Activated CD8-positive, alpha-beta memory T cell treated with anti-CD3 and anti-CD28 coated beads, Interleukin-2, amount 50 U/mL, for 4 hours (primary cell): Measurements from ENCODE around the gene SUCLG1.
"Not testable (repeated sequence)": the region's sequence is repeated elsewhere in the genome, so short reads cannot be mapped to it uniquely, and the experiment has no call there.

ENCODE experiments used
- DNase-seq: peaks from one replicate; pipeline ENCODE4 v3.0.0-alpha.2; 2020

The SUCLG1 gene

DNA sequence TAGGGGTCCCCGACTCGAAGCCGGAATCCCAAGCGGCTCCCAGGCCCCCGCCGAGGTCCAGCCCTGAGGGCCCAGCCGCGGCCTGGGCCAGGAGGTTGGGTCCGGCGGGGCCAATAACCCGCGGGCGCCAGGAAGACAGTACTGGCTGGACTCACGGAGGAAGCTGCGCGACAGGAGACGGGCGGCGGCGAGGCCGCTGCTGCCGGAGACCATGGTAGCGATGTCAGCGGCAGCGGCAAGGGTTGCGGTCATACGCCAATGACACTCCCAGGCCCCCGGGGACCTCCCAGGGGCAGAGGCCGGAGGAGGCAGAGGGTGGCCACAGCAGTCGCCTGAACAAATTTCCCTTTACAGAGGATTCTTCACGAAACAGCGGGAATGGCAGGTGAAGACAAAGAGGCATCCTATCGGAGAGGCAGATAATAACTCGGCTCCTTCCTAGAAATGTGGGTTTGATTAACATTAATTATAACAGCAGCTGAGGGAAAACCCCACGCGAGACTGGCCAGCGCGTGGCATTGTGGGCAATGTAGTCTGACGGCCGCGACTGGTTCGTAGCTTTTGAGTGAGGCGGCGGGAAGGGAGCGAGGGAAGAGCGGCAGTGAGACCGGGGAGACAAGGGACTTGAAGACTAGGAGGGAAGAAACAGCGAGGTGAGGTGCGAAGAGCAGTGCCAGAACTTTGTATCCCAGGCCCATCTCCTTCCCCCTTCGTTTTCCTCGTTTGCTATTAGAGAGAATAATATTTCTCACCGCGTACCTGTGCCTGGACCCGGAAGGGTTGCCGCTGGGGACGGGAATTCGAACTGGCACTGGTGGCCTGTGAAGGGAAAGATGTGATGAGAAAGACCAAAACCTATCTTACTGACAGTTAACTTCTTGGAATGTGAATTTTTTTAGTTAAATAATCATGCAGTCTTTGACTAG, at the start of gene SUCLG1:
TSS of gene SUCLG1 (minus strand) at position 263 of the 926 bp plus-strand sequence. CDS start at position 252, 11 bp downstream.
- DNase-seq = peak; percentile 84

DNA sequence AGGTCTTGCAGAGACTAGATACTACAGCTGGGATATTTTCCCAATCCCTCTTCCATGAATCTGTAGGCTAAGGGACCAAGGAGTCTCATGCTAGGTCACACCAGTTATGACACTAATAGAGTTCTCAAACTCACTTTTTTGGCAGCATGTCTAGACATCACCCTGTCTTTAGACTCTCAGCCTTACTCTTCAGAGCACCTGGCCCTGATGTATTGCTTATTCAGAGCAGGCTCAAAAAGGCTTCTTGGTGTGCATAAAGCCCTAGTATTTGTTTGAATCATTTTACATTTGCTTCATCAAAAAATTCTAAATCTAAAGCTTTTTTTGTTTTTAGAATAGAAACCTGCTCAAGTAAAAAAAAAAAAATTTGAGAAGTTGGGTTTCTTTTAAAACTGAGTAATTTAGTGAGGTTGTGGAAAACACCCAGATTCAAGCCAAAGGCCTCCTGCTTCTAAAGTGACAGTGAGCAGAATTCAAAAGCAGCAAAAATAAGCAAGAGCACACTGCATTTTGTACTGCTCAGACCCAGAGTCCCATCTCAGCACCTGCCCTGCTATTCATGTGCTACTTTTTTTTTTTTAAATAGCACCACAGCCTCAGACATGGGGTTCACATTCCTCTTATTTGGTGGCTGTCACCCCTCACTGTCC, 39.2 kb upstream of the SUCLG1 start:
- no peak for DNase-seq

DNA sequence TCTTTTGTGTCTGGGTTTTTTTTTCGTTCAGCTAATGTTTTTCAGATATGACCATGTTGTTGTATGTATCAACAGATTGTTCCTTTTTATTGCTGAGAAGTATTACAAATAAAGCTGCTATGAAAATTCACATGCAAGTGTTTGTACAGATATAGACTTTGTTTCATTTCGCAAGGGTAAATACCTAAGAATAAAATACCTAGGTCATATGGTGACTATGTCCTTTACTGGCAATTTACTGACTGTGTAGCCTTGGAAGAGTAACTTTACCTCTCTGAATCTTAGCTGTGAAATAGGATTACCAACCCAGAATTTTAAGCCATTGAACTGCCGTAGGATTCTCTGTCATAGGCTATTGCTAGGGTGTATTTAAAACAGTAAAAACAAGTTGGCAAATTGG, 38.2 kb upstream of the SUCLG1 start:
- no peak for DNase-seq

DNA sequence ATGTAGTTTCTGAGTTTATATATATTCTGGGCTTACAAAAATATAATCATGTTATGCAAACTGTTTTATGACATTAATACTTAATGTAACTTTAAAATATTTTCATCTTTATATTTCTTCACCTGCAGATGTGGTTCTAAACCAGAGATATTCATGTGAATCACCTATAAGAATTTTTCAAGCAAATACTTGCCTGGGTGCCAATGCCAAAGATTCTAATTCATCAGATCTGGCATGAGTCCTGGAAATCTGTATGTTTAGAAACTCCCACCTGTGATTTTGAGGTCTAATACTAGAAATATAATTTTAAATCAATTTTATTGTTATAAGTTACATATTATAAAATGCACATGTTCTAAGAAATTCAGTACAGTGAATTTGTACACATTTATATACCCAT, 37.3 kb upstream of the SUCLG1 start:
- no peak for DNase-seq

DNA sequence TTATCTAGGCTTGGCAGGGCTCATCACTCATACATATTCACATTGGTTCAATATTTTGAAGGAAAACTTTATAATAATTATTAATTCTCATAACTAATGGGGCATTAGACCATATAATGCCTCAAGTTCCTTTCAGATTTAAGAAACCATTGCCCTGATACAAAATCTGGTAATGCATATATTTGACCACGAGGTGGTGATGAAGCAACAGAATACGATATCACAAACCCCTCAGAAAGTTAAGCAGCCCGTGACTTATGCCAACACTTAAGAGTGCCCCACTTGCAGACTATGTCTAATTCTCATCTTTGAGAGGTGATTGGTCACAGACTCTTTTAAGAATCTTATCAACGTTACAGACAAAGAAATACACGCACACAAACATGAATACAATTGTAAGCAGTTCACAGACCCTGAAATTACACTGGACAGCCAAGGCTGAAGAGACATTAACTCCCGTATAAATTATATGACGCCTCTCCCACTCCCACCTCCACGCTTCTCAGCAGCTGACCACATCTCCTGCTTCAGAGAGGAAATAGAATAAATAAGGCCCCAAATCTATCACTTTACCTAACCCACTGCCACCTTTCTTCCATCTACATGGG, 36.6 kb upstream of the SUCLG1 start:
- DNase-seq = no peak

DNA sequence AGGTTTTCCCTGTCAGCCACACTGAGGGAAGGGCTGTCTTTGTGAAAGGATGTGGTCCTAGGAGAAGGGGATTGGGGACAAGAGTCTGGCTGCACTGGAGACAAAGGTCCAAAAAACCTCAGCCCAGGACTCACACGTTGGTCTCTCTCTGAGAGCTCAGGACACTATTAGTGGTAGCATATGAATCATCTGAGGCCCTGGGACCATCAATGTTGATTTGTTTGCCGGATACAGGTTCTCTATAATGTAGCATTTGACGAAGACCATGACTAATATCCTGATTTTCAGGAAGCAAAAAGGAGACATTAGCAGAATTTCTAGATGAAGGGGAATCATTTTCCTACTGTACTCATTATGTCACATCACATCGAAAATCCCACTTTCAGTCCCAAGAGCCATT, 35.0 kb upstream of the SUCLG1 start:
- no peak for DNase-seq

DNA sequence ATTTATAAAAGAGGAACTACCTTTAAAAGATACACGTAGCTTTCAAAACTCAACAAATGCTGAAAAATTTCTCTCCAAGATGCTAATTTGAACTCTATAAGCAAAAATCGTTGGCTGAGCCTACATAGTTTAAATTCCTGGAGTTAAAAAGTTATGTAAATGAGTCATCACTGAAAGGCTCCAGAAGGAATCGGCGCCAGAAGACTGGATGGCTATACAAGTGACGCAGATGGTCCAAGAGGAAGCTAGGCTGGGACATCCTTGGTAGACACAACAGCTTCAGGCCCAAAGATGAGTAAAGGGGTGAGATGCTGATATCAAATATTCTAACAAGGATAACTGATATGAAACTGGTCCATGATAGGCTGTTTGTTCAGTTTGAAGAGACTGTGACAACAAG, 34.4 kb upstream of the SUCLG1 start:
- no peak for DNase-seq

DNA sequence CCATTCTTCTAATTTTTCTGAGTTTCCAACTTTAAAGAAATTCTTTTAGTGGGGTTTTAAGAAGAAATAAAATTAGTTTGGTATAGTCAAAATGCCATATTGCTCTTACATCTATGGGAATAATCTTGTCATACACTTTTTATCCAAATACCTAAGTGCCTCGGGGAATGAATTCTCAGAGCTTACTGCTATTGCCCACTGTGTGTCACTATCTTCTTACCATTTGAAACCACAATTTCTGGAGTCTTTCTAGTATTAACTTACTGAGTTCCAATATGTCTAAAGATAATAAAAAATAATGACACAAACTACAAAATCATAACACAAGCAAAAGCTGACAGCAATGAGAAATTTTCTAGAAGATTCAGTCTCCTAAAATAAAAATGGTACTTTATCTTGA, 33.5 kb upstream of the SUCLG1 start:
- no peak for DNase-seq

DNA sequence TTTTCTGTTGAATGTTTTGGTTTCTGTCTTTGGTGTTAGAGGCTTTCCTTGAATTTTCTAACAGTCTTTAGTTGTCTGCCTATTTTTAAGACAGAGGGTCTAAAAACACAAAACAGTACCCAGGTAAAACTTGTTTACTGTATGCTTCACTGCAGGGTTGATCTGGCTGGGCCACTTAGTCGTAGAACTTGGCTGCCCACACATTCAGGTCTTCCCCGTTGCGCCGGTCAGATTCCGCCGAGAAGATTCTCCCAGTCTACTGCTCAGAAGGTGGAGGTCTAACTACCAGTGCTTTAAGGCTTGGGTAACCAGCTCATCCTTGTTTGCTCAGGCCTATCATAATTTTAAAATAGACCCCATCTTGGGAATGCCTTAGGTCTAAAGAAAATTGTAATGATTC, 32.7 kb upstream of the SUCLG1 start:
- DNase-seq = no peak

DNA sequence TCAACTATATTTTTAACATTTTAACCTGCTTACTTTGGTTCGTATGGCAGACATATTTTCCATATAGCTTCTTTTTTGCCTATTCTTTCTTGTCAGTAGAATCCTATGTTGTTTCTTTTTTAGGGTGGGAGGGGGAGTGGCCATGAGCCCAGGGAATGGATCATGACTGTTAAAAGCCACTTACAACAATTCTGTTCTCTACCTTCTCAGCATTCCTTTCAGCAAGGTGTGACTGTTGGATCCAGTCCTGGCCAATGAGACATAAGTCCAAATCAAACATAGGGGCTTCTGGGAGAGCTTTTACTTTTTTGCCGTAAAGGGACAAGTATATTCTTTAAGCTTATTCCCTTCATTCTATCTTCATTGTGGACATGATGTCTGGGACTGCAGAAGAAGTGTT, 32.2 kb upstream of the SUCLG1 start:
- DNase-seq = no peak

DNA sequence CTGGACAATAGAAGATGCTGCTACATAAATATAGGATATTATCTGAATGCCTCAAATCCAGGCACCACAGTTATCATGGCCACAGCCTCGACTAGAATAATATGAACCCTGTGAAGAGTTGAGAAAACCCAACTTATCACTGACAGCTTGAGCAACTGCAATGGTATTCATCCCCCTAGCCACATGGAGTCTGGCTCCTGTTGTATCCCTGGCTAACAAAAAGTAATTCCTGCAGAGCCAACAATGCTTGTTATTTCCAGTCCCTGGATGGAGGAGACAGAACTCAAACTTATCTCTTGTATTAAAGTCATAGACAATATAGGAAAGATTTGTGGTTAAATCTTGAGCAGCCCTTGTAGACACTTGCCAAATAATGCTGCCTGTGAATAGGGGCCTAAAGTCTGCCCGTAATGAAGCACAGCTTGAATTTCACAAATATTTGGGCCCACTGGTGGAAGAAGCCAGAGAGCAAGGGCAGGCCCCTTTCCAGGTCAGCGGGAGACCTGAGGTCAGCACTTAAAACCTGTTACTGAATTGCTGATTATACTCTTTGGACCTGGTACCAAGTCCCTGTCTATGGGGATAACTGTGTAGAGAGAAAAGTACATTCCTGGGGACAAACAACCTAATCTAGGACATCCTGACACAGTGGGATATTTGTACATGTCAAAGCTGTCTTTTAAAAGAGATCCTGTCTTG, 28.4 kb upstream of the SUCLG1 start:
- no peak for DNase-seq

DNA sequence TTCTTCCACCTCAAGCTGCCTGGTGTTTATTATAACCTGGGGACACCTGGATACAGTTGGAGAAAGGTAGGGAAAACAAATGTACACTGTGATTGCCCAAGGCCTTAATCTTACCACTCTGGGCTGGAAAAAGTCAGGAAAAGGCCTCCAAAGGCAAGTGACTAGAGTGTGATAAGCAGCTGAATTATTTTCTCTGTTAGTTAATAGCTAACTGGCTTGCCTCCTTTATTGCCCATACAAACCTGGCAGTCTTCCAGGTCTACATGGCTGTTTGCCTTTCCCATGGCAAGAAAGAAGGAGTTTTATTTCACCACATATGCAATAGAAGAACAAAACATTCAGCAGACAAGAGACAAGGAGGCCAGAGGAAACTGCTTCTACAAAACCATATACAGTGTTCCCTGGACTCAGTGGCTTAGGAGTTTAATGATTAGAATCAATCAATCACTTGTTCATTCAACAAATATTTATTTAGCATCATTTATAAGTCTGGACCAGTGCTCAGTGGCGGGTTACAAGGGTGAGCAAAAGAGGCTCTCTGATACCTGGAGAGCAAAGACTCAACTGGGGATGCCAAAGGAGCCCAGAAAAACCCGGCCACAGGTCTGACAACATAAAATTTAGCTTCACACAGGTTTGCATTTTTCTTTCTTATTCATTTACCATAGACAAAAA, 27.5 kb upstream of the SUCLG1 start:
- no peak for DNase-seq

DNA sequence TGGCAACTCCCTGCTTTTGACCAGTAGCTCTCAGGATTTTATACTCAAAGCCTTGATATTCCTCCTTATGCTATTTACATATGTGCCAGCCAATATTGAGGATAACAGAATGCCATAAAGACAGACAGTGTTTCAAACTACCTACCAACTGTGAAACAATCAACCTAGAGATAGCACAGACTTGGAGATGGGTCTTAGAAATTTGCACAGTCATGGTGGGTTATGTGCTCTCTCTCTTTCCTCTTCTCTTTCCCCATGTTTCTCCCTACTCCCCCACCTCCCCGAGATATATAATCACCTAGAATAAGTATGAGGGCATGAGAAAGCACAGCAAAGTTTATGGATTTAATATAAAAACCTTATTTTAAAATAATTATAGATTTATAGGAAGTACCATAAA, 24.2 kb upstream of the SUCLG1 start:
- DNase-seq = no peak

DNA sequence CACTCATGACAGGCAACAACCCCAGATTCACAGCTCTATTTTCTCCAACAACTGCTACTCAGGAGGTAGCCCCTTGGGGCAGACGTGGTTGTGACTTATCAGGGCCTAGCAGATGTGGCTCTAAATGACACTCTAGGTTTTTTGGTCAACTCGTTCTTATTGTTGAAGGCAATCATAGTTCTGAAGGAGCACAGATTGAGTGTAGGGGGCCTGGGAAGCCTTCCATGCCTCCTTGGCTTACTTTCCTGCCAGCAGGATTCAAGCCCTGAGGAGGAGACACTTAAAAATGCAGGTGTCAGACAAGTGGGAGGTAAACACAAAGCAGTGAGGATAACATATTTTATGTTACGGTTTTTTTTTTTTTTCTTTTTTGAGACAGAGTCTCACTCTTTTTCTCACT, 23.5 kb upstream of the SUCLG1 start:
- DNase-seq = no peak

DNA sequence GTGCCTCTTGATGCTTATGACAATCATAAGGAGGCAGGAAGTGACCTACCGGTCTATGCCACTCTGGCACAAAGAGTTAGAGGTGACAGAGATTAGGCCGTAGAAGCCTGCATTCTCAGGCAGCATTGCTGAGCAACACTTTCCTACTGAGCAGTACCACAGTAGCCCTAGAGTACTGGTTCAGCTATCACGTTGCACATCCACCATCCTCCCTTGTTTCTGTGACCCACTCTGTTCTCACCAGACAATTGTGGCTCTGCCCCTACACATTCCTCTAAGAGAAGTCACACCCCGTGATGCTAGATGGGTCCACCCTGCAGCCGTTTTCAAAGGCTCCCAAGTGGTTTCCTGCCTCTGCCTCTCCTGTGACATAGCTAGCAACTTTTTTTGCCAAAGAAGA, 22.6 kb upstream of the SUCLG1 start:
- peak; percentile 23 for DNase-seq

DNA sequence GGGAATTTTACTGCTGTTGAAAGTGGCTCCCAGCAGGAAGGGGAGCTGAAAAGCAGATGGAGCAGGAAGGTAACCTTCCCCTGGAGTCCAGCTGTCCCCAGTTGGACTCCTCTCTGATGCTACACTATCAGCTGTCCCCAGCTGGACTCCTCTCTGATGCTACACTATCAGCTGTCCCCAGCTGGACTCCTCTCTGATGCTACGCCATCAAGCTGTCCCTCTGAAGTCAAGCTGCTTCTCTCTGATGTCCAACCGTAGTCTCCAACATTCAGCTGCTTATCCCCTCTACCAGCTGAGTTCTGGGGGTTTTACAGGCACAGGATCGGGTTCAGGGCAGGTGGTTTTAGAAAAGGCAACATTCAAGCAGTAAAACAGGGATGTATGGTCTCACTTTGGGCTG, 19.8 kb upstream of the SUCLG1 start:
- no peak for DNase-seq

DNA sequence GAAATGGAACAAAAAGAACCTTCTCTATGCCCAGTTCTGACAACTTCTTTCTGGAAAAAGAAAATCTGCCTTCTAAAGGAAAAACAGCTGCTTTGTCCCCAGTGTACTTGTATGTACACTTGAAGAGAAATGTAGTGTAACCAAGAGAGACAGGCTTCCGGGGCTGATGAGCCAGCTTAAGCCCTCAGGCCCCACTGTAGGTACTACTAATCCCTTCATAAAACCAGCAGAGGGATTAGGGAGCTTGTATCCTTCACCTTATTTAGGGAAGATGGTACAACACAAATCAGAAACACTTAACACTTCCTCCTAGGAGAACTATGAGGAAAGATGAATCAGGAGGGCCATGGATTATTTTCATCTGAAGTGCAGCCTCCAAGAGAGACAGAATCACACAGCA, 18.8 kb upstream of the SUCLG1 start:
- DNase-seq = no peak

DNA sequence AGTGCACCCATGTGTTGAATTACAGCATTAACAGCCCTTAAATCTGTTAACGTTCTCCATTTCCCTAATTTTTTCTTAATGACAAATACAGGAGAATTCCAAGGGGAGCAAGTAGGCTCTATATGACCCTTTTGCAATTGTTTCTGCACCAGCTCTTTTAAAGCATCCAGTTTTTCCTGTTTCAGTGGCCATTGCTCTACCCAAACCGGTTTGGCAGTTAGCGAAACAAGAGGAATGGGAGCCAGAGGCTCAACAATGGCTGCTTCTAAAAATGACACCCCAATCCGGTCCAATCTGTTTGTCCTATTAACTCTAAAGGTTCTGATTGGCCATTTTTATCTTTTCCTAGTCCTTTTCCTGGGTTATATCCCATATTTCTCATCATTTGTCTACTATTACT, 15.1 kb upstream of the SUCLG1 start:
- DNase-seq = no peak

DNA sequence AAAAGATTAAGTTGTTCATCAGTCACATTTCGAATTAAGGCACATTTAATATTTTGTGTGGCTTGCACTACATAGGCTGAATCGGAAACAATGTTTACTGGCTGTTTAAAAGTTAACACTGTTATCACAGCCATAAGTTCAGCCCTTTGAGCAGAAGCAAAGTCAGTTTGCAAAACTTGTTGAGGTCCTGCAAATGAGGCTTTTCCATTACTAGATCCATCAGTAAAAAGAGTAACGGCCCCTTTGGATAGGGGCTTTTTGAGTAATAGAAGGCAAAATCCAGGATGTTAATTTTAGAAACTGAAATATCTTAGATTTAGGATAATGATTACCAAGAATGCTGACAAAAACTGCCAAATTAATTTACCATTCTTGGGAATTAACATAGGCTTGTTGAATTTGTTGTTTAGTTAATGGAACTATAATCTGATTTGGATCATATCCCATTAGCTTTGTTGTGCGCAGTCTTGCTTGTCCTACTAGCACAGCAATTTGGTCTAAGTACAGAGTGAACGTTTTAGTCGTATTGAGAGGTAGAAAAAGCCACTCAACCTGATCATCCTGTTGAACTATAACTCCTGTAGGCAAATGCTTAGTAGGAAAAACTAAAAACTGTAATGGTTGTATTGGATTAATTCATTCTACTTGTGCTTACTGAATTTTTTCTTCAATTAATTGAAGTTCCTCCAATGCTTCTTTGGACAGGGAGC, 13.9 kb upstream of the SUCLG1 start:
- DNase-seq = no peak

DNA sequence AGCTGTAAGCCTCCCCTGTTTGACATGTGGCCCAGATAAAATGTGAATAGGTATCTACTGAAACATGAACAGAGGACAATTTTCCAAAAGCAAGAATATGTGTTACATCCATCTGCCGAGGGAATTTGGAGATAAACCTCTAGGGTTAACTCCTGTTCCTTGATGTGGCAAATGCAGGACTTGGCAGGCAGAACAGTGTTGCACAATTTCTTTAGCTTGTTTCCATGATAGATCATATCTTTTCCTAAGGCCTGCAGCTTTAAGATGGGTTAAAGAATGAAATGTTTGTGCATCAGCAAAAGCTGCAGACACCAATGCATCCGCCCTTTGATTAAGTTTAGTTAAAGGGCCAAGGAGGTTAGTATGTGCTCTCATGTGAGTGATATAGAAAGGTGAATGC, 13.3 kb upstream of the SUCLG1 start:
- not testable (repeated sequence) for DNase-seq

DNA sequence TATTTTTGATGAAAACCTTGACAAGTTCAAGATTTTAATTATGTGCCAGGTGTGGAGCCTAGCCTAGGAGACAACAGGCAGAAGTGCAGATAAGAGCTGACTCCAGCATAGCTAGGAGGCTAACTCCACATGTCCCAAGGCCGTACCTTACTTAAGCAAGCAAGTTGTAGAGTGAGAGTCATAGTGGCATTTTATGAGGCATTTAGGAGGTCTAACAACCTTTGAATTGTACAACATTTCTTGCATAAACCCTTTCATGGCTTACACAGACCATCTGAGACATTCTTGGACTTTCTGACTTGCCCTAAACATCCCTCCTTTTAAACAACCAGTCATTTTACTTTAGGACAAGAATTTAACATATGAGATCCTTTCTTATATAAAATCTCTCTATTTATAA, 8.3 kb upstream of the SUCLG1 start:
- no peak for DNase-seq

DNA sequence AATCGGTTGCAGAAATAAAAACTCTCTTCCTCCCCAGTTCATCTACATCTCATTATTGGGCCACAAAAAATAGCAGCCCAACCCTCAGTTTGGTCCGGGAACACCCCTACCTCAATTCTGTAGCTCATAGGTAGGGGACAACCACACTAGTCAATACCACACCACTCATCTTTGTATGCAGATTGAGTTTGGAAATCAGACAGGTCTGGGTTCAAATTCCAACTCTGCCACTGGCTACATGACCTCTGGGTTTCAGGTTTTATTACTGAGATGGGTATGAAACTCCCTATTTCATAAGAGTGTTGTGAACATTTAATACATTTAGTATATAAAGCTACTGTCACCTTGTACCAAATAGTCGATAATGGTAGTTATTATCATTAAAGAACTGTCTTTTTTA, 2.2 kb upstream of the SUCLG1 start:
- DNase-seq = no peak
